Measurements from ENCODE around the gene AKIRIN1.
A peak's percentile ranks its signal among the peaks of the same experiment; 100 is the strongest.
"Not testable (repeated sequence)": the region's sequence is repeated elsewhere in the genome, so short reads cannot be mapped to it uniquely, and the experiment has no call there.

Gene AKIRIN1, protein sequence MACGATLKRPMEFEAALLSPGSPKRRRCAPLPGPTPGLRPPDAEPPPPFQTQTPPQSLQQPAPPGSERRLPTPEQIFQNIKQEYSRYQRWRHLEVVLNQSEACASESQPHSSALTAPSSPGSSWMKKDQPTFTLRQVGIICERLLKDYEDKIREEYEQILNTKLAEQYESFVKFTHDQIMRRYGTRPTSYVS

DNA sequence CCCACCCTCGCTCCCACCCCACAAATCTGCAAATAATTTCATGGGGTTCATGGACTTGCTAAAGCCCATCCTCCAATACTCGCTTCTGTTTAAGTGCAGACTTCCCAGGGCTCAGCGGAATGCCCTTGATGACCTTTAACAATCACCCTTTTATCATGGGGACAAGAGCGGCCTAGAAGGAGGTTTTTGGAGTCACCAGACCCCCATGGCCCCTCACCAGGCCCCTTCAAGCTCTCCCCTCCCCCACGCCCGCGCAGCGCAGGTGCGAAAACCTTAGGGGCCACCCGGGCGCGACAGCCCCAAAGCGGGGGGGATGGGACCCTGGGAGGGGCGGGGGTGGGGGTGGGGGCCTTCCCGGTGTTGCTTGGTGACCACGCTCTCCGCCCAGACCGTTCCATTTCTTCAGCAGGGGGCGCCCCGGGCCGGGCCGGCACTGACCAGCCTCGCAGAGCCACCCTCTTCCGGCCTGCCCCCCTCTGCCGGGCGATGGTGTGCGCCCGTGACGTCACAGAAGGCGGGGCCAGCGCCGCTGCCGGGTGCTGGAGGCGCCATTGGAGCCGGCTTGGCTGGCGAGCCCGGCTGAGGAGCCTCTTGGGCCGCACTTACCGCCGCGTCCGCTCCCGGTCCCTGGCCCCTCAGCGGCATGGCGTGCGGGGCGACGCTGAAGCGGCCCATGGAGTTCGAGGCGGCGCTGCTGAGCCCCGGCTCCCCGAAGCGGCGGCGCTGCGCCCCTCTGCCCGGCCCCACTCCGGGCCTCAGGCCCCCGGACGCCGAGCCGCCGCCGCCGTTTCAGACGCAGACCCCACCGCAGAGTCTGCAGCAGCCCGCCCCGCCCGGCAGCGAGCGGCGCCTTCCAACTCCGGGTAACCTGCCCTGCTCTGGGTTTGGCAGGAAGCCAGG lies at the start of gene AKIRIN1:
Gene AKIRIN1 (plus strand): TSS at position 539 of the 900 bp plus-strand sequence. CDS start 105 bp downstream, at position 644.
- peak; percentile 99 for DNase-seq (ENCODE audit: low read depth)

DNA sequence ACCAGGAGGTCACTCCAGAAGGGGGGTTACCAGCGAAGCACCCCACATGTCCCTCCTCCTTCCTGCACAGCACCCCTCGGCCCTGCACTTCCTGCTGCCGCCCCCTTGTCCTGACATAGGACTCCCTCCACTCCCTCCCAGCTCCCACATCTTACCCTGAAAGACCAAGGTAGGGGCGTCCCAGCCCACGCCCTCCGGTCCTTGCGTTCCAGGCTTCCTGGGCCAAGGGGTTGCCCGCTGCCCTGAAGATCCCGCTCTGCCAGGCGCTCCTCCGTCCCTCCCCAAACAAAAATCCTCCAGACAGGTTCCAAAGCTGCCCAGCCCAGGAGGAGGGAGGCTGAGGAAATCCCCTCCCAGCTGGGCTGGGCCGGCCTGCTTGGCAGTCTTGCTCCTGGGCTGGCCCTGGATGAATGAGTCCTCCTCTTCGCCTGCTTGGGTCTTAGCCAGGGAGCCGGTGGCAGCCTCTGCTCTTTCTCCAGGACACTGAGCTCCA lies 49.5 kb upstream of the AKIRIN1 start, which contains the start of gene RHBDL2:
Gene RHBDL2 (minus strand): TSS at position 304 of the 493 bp plus-strand sequence. CDS start 22,618 bp downstream, outside the sequence.
- peak; percentile 59 for DNase-seq (ENCODE audit: low read depth)

DNA sequence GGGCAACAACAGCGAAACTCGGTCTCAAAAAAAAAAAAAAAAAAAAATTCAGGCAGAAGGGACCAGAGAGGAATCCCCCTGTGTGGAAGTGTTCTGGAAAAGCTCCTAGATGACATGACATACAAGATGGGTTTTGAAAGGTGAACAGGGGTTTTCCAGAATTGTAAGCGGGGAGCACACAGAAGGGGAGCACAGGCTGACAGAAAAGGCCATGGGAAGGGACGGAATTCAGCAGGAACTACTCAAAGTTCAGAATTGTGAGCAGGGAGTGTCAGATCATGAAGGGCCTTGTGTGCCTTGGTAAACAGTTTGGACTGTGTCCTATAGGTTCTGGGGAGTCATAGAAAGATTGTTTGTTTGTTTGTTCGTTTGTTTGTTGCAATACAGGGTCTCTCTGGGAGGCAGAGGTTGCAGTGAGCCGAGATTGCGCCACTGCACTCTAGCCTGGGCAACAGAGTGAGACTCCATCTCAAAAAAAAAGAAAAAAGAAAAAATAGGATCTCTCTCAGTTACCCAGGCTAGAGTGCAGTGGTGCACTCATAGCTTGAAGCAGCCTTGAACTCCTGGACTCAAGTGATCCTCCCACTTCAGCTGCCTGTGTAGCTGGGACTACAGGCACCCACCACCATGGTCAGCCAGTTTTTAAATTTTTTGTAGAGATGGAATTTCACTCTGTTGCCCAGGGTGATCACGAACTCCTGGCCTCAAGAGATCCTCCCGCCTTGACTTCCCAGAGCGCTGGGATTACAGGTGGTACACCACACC lies 48.2 kb upstream of the AKIRIN1 start:
- DNase-seq (ENCODE audit: low read depth), result no peak

DNA sequence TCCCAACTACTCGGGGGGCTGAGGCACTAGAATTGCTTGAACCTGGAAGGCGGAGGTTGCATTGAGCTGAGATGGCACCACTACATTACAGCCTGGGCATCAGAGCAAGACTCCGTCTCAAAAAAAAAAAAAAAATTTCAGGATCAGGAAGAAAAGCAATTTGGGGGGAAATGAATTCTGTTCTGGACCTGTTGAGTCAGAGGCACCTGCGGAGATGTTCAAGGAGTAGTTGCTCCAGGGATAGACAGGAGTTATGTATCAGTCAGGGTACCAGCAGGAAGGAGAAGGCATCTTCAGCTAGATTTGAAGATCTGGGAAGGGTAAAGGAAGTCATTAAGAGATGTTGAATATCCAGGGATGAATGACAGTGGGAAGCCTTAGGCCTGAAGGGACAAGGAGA lies 46.5 kb upstream of the AKIRIN1 start:
- no peak for DNase-seq (ENCODE audit: low read depth)

DNA sequence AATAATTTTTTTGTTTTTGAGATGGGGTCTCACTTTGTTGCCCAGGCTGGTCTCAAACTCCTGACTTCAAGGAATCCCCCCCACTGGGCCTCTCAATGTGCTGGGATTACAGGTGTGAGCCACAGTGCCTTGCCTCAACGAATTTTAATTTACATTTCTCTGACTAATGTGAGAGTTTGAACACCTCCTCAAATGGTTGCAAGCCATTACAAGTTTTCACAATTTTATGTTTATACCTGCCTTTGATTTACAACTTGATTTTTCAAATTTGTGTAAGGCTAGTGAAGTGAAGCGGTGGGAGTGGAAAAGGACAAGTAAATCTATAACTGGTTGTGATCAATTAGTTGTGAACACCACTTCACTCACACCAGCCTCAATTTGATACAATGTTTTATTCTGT lies 40.5 kb upstream of the AKIRIN1 start:
- DNase-seq (ENCODE audit: low read depth), result no peak

DNA sequence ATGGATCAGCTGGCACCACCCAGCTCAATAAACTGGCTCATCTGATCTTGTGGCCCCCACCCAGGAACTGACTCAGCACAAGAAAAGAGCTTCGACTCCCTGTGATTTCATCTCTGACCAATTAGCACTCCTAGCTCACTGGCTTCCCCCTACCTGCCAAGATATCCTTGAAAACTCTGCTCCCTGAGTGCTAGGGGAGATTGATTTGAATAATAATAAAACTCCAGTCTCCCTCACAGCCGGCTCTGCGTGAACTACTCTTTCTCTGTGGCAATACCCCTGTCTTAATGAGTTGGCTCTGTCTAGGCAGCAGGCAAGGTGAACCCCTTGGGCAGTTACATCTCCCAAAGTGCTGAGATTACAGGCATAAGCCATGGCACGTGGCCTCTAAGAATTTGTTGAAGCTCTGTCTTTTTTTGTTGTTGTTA lies 37.6 kb upstream of the AKIRIN1 start:
- no peak for DNase-seq (ENCODE audit: low read depth)

DNA sequence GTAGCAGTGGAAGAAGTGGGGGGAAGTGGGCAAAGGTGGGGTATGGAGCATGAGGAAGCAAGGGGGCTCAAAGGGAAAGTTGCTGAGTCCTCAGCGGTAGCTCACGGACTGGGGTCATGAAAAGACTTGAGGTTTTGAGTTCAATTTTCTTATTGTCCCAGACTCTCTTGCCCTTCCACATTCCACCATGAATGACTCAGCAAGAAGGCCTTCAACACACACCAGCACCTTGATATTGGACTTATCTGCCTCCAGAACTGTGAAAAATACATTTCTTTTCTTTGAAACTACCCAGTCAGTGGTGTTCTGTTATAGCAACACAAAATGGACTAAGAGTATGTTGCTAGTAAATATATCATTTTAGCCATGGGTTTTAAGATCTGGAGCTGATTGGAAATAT lies 32.1 kb upstream of the AKIRIN1 start:
- no peak for DNase-seq (ENCODE audit: low read depth)

DNA sequence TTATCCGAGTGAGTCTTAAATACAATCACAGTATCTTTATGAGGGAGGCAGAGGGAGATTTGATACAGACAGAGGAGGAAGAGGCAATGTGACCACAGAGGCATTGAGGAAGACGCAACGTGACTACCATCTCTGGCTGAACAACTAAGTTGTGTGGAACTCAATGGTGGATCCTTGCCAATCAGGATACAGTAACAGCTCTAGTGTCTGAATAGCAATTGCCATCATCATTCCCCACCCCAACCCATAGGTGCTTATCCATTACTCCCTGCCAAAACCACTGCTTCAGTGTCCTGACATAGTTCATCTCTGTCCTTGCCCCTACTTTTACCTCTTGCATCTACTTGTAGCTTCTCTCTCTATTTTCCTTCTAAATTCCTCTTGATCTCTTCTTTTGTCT lies 29.0 kb upstream of the AKIRIN1 start:
- peak; percentile 62 for DNase-seq (ENCODE audit: low read depth)

DNA sequence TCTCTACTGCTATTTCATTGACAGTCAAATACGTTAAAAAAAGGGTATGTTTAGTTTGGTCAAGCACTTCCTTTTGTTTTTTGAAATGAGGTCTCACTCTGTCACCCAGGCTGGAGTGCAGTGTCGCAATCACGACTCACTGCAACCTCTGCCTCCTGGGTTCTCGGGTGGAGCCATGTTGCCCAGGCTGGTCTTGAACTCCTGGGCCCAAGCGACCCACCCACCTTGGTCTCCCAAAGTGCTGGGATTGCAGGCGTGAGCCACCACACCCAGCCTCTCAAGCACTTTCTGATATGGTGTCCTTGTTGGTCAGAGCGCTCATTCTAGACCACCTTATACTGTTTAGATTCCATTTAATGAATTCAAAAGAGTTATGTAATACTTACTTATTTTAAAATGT lies 28.5 kb upstream of the AKIRIN1 start:
- peak; percentile 25 for DNase-seq (ENCODE audit: low read depth)

DNA sequence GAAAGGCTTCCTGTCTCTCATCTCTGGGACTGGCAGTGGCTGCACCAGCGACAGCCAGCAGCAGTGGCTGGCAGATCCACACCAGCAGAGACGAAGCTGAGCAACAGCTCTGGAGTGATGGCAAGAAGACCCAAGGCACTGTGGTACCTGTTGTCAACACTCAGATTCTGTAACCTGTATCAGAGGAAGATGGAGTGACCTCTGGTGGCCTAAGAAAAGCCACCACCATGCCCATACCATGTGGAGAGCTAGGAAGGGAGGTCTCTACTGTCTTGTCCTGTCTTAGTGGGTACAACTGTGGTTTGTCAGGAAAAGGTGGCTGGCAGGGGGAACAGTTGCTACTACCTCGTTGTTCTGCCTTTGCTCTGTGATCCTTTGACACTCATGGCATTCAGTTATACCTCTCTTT lies 26.9 kb upstream of the AKIRIN1 start:
- no peak for DNase-seq (ENCODE audit: low read depth)

DNA sequence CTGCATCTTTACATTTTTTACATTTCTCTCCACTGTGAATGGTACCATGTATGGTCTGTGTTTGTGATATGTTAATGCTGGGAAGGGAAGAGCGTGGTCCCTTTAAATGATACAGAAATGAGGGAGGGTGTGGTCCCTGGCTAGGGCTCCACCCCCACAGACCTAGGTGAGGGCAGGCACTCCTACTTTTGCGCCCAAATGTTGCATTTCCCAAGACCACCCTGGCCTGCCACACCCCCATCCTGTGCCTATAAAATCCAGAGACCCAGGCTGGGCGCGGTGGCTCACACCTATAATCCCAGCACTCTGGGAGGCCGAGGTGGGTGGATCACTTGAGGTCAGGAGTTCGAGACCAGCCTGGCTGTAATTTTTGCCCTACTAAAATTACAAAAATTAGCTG lies 17.9 kb upstream of the AKIRIN1 start:
- DNase-seq (ENCODE audit: low read depth), result not testable (repeated sequence)

DNA sequence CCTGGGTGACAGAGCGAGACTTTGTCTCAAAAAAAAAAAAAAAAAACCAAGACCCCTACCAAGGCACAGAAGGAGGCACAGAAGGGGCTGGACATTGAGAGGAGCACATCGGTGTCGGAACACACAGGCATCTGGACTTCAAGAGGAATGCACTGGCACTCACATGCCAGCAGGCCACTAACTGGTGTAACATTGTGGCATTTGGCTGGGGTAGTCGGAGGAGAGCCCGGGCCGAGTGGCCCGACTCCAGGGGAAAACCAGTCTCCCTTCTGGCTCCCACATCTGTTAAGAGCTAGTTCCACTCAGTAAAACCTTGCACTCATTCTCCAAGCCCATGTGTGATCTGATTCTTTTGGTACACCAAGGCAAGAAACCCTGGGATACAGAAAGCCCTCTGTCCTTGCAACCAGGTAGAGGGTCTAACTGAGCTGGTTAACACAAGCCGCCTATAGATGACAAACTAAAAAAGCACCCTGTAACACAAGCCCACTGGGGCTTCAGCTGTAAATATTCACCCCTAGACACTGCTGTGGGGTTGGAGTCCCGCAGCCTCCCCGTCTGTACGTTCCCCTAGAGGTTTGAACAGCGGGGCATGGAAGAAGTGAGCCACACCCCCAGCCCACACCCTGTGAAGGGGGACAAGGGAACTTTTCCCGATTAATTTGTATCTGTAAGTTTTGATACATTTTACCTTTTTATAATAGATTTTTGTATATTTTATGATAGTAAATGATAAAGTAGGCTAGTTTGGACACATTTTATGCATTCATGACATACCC lies 17.2 kb upstream of the AKIRIN1 start:
- DNase-seq (ENCODE audit: low read depth), result peak; percentile 46

DNA sequence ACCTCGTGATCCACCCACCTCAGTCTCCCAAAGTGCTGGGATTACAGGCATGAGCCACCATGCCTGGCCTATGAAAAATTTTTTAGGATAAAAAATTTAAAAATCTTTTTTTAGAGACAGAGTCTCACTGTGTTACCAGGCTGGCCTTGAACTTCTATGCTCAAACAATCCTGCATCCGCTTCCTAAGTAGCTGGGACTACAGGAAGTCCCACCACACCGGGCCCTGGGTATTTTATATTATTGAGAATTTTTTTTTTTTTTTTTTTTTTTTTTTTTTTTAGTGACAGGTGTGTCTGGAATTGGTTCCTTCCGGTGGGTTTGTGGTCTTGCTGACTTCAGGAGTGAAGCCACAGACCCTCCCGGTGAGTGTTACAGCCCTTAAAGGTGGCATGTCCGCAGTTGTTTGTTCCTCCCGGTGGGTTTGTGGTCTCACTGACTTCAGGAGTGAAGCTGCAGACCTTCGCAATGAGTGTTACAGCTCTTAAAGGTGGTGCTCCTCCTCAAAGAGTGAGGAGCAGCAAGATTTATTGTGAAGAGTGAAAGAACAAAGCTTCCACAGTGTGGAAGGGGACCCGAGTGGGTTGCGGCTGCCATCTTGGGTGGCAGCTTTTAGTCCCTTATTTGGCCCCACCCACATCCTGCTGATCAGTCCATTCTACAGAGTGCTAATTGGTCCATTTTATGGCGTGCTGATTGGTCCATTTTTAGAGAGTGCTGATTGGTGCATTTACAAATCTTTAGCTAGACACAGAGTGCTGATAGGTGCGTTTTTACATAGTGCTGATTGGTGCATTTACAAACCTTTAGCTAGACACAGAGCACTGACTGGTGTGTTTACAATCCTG lies 13.5 kb upstream of the AKIRIN1 start:
- DNase-seq (ENCODE audit: low read depth), result not testable (repeated sequence)

DNA sequence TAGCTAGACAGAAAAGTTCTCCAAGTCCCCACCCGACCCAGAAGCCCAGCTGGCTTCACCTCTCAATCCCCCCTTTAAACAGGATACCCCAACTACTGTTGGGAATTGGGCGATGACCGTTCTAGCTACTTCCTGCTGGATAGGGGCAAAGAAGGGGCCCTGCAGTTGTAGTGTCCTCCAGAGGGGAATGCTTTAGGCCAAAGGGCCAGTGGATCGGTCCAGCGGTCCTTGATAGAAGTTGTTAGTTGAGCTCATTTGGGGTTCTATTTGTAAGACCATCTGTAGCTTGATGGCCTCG lies 12.9 kb upstream of the AKIRIN1 start:
- not testable (repeated sequence) for DNase-seq (ENCODE audit: low read depth)

DNA sequence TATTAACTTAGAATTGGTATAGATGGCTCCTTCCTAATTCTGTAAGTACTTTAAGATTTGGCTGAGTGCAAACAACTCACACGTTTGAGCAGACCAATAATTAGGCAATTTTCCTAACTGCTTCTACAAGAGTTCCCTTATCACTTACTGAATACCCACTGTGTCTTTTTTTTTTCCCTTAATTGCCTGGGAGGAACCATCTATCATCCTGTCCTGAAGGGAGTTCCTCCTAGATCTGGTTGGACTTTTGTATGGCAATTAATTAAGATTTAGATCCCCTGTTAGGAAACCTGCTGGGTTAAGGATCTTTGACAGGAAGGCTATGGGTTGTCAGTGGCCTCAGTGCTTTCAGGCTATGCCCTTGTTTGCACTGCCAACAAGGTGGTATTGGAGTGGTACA lies 11.7 kb upstream of the AKIRIN1 start:
- not testable (repeated sequence) for DNase-seq (ENCODE audit: low read depth)

DNA sequence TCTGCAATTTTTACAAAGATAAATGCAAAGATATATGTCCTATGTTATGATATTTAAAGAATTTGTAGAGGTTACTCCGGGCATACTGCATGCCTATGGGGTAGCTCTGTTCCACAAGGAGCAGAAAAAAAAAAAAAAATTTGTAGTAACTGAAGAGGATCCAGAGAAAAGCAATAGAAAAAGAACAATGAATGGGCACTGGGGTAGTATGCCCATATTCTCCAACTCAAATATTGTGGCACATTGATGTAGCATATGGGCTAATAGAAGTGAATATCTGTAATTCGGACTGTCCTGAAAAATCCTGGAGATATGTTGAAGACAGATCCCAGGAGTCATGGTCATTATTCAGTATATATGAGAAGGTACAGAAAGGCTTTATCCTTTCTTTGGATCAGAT lies 1.1 kb upstream of the AKIRIN1 start:
- DNase-seq (ENCODE audit: low read depth), result no peak

DNA sequence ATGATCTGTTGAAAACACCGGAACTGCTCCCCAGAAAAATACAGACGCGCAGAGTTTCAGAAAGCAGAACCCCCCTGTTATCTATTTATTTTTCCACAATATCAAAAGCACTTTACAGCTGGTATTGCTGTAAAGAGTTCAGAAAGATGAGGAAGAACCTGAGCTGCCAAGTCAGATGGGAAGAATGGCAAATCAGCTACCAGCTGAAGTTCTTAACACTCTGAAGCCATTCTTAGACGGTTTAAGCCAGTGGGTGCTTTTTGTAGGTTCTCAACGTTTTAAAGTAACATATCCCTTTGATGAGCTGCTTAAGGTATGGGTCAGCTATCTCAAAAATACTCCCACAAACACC lies 714 bp upstream of the AKIRIN1 start:
- peak; percentile 28 for DNase-seq (ENCODE audit: low read depth)

DNA sequence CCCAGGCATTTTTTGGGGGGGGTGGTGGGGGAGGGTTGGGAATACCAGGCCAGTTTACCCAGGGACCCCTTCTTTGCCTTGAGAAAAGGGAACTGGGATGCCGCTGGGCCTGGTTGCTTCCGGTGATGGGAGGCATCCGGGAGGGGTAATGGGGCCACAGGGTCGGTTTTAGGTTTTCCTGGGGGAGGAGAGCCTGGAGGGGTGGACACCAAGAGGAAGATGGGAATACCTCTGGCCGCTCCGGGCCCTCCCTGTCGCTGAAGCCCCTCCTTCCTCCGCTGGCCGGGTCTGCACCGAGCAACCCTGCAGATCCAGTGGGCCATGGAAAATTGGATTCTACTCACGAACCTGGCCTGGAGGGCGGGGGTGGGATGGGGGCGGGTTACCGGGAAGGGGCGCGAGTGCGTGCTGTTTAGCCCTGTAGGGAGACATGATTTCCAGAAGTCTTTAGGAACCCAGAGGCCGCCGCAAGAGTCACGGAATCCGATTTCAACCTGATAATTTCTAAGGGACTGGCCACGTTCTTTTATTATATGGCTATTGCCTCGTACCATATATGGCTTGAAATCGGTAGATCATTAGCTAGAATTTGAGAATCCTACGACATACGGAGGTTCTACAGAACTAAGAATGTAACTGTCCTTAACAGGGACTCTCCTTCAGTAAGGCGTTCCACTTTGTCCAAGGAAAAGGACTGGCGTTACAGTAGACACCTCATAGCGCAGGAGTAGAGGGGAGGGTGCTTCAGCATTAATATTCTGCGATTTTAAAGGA lies 749 bp downstream of the AKIRIN1 start:
- peak; percentile 37 for DNase-seq (ENCODE audit: low read depth)

DNA sequence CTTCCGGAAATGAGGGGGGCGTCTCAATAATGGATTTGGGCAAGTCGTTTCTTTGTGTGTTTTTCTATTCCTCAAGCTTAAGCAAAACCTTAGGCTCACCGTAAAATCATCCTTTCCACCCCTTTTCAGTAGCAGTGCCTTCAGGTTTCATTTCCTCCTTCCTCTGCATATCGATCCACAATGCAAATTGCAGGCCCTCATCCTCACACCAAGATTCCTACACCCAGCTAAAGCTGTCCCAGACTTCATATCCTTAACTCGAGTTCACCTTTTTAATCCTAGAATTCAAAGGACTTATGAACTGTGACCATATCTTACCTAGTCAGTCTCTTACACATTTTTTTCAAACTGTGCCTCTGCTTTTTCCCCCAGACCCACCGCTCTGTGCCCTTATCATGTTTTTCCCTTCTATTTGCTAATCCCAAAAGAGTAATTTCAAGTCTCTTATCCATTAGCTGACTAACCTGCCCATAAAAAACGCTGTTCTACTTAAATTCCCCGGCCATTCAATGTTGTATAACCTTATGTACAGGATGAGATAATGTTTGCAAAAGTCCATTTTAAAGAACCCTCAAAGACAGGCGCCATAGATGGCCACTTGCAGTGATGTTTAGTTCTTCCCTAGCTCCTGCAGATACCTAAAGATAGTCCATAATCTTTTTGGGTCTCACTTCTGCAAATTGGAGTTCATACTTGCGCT lies 1.5 kb downstream of the AKIRIN1 start:
- no peak for DNase-seq (ENCODE audit: low read depth)

Measured in fibroblast of gingiva (primary cell).